UCSD-AML1 (cell line): ENCODE results near the gene LDHD.

Experiments
- DNase-seq: peaks from one replicate; lab custom pipeline; 2025; ENCODE audit not compliant: unreplicated experiment; lab: John Stamatoyannopoulos, UW

The LDHD gene

DNA sequence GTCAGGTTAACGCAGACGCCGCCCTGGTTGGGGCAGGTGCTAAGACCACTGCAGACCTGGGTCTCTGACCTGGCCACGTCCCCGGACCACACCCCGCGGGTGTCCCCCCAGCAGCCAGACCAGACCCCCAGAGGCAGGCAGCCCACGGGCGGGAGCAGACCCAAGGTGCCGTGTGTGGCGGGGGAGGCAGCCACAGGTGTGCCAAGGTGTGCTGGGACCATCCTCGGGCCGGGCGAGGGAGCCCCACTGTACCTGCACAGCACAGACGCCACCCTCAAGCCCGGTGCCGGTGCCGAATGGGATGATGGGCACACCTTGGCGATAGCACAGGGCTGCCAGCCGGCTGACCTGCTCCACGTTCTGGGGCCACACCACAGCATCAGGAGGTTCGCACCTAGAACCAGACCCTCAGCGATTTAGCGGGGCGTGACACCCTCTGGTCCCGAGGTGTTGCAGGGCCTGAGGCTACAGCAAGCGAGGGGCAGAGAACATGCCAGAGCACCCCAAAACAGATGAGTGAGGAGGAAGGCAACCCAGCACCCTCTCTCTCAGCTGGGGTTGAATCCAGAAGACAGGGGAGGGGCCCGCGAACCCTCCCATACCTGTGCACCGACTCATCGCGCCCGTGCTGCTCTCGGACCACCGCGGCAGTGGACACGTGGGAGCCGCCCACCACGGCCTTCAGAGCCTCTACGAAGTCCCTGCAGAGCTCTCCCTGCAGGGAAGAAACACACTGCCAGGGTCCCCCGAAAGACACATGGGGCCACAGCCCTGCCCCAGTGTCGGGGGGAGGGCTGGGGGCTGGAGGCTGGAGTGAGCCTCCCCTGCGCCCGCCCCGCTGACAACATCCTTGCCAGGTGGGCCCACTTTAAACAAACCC is 1.4 kb downstream of the LDHD start:
- DNase-seq = no peak

DNA sequence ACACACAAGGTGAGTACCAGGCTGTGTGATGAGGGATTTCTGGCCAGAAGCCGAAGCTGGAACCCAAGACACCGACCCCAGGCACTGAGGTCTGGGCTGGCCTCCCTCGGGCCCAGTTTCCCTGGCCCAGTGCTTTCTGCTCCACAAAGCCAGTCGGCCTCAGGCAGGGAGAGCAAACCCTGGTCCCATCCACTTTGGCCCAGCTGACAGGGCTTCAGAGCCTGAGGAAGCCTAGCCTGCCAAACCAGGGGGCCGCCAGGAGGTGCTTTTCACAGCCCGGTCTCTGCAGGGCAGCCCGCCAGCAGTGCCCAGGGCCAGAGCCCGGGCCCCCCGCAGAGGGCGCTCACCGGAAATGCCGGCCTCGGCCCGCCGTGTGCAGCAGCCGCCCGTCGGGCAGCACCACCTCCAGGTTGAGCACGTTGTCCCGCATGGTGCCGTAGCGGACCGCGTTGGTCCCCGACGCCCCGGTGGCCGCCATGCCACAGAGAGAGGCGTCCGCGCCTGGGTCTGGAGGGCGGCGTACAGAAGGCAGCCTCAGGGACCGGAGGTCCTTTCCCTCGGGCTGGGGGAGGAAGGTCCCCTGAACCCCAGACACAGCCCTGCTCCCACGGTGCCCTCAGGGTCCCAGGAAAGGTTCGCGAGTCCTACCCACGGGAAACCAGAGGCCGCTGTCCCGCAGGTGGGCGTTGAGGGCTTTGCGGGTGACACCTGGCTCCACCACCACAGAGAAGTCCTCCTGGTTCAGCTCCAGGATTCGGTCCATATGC is 2.2 kb downstream of the LDHD start:
- DNase-seq = no peak

- no peak for DNase-seq
Observed at GRCh38 chr16:75113541-75114121, 2.9 kb downstream of the LDHD start.

GRCh38 chr16:75112734-75113491 is 3.7 kb downstream of the LDHD start:
- no peak for DNase-seq

DNA sequence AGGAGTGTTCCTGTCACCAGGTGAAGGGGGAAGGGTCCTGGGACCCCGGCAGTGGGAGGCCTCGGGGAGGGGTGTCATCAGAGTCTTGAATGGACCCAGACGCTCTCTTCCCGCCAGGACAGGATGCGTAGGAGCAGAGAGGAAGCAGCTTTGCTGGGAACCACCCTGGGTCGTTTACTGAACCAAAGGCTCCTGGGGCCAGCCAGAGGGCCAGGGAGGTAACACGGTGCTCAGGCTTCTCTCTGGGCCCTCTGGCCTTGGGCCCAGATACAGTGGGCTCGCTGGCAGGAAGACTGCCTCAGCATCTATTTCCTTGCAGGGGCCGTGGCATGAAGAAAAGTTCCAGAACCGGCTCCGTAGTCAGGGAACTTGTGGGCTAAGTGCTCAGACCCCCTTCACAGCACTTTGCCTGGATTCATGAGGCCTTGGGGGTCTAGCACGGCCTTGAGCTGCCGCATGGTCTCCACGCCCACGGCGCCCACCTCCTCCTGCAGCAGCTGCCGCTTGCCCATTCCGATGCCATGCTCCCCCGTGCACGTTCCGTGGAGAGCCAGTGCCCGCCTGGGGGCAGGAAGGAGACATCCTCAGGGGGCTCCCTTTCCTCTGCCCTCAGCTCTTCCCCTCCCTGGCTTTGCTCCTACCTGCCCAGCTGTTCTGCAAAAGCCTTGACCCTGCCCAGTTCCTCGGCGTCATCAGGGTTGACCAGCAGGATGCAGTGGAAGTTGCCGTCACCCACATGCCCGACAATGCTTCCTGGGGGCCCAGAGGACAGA is 4.4 kb downstream of the LDHD start:
- peak; percentile 58 for DNase-seq

DNA sequence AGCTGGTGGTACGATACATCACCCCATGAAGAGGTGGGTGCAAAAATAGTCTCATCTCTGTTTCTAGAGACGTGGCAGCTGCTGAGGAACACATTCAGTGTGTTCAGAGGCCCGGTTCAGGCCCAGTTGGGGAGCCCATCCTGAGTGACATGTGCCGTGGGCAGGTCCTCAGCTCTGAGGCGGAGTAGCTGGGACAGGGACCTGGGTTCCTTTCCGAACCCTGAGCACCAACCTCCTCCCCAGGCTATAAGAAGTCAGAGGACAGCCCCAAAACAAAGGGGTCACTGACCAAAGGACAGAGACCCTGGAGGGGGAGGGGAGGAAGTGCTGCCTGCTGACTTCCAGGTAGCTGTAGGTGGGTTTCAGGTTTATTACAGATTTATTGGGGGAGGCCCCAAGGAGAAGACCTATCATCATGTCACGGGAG is 5.1 kb downstream of the LDHD start:
- DNase-seq = no peak

DNA sequence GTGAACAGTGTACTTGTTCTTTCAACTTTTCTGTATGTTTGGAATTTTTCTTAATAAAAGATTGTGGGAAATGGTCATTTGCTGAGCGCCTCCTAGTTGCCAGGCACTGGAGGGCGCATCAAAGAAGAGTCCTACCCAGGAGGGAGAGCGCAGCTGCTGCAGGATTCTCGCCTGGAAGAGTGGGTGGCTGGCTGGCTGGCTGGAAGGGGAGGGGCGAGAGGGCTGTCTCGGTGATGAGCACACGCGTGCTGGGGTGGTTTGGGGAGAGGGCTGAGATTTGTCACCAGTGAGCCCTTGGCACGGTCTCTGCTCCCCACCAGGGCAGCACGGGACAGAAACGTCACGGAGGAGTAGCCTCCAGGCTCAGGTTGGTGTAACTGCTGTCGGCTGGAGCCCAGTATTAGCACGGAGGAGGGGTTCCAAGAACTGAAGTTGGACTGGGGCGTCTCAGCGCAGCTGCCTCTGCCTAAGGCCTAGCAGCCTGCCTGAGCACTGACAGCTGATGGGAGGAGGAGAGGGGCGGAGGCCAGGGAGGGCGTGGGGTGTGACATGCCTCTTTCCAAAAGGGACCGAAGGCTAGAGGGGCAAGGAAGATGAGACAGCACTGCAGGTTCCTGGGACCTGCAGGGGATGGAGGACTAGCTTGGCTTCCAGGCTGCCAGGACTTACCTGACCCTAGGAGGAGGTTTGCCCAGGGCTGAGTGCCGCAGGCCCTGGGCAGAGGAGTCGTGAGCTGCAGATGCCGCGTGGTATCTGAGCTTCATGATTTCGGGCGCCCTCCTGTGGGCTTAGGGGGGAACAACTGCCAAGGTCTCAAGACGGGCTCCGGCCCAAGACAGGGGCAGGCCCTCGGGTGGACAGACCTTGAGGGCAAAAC is 5.7 kb downstream of the LDHD start:
- peak; percentile 87 for DNase-seq

DNA sequence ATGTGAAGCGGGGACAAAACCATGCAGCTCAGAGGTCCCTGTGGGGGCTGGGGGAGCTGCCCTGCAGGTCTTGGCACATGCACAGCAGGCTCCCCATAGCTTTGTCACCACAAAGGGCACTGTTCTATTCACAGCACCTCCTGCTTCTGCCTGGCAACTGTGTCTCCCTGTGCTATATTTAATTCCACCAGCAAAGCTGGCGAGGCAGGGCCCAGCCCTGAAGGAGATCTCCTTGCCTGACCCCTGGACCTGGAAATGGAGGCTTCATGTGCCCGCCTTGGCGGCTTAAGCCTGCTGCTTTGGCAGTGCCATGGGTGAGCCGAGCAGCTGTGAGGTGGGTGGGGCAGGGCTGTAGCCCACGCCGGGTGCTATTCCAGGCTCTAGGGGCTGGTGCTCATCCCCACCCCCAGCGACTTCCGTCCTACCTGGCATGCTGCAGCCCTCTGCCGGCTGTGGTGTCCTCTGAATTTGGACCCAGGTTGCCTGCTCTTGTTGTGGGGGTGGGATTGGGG is 6.8 kb downstream of the LDHD start:
- DNase-seq = peak; percentile 33

- DNase-seq = peak; percentile 73
Observed at GRCh38 chr16:75108792-75109731, 7.5 kb downstream of the LDHD start.

DNA sequence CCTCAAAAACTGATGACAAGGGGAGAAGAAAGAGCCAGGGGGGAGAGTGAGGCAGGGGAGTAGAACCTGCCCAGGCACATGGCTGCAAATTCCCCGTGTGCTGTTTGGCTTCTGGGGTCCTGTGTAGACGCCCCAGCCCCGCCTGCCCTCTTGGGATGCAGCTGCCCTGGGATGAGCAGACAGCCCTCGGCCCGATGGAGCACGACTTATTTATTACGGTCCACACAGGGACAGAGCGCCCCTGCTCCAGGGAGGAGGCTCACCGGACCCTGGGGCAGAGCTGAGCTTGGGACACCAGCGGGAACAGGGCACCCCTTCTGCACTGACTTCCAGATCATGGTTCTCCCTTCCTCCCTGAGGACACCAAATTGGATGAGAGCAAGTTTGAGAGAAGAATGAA is 9.1 kb downstream of the LDHD start:
- no peak for DNase-seq

- no peak for DNase-seq
Observed at GRCh38 chr16:75106351-75107274, 10.0 kb downstream of the LDHD start.

- peak; percentile 29 for DNase-seq
Observed at GRCh38 chr16:75105306-75106061, 11.1 kb downstream of the LDHD start.

DNA sequence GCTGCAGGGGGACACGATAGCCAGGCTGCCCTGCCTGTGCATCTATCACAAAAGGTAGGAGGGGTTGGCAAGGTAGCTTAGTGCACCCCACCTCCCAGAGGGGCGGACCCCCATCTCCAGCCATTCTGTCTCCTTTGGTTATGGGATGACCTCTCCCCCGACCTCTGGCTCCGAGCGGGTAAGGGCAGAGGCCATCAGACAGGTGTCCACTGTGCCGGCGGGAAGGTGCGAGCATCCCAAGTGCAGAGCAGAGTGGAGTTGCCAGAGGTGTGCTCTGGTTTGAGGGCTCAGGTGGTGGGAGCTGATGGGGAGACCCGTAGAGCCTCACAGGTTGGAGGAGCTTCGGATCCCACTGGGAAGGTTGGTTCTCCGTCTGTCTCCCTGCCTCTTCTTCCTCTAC is 11.7 kb downstream of the LDHD start:
- no peak for DNase-seq

GRCh38 chr16:75103994-75104393 is 12.6 kb downstream of the LDHD start:
- no peak for DNase-seq

- no peak for DNase-seq
Observed at GRCh38 chr16:75102595-75102994, 14.0 kb downstream of the LDHD start.

GRCh38 chr16:75101635-75102034 is 14.9 kb downstream of the LDHD start:
- DNase-seq = no peak
